ENCODE results near the gene ZNRF2. TPM values are rescaled to one million over a fixed set of nuclear protein-coding genes. Genes with fewer than 3 reads are reported as not detected.
A peak's percentile ranks its signal among the peaks of the same experiment; 100 is the strongest.

Gene ZNRF2
- total and polyA plus RNA-seq, 2 of the 13 experiments (the other 11 are each of a cell fraction or from before 2014, with no cell fraction given): 3.5 to 7.7 TPM

- peak; percentile 41 for TF ChIP-seq XRCC5 (optimal IDR thresholded peaks at IDR 0.05; ENCODE audit: low read length)
- no peak for TF ChIP-seq ZNF556 (CRISPR knock-in tag; IDR thresholded peaks at IDR 0.05; ENCODE audit: borderline replicate concordance)
- TF ChIP-seq ZBTB7A (CRISPR knock-in tag; IDR thresholded peaks at IDR 0.05): no peak
- TF ChIP-seq SMAD1 (CRISPR knock-in tag; IDR thresholded peaks at IDR 0.05; ENCODE audit: borderline replicate concordance, low read depth): no peak
- no peak for TF ChIP-seq YY1 (IDR thresholded peaks at IDR 0.05; ENCODE audit: insufficient read depth, insufficient replicate concordance, low read depth, low read length)
- TF ChIP-seq CAMTA2 (CRISPR knock-in tag; IDR thresholded peaks at IDR 0.05; ENCODE audit: borderline replicate concordance): no peak
- TF ChIP-seq, protein P1, sequence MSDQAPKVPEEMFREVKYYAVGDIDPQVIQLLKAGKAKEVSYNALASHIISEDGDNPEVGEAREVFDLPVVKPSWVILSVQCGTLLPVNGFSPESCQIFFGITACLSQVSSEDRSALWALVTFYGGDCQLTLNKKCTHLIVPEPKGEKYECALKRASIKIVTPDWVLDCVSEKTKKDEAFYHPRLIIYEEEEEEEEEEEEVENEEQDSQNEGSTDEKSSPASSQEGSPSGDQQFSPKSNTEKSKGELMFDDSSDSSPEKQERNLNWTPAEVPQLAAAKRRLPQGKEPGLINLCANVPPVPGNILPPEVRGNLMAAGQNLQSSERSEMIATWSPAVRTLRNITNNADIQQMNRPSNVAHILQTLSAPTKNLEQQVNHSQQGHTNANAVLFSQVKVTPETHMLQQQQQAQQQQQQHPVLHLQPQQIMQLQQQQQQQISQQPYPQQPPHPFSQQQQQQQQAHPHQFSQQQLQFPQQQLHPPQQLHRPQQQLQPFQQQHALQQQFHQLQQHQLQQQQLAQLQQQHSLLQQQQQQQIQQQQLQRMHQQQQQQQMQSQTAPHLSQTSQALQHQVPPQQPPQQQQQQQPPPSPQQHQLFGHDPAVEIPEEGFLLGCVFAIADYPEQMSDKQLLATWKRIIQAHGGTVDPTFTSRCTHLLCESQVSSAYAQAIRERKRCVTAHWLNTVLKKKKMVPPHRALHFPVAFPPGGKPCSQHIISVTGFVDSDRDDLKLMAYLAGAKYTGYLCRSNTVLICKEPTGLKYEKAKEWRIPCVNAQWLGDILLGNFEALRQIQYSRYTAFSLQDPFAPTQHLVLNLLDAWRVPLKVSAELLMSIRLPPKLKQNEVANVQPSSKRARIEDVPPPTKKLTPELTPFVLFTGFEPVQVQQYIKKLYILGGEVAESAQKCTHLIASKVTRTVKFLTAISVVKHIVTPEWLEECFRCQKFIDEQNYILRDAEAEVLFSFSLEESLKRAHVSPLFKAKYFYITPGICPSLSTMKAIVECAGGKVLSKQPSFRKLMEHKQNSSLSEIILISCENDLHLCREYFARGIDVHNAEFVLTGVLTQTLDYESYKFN (CRISPR knock-in tag; conservative IDR thresholded peaks at IDR 0.05): peak; percentile 97
- TF ChIP-seq TSC22D2 (CRISPR knock-in tag; IDR thresholded peaks at IDR 0.05; ENCODE audit: borderline replicate concordance): no peak
- TF ChIP-seq FOXA3 (CRISPR knock-in tag; IDR thresholded peaks at IDR 0.05): peak; percentile 74
- peak; percentile 72 for TF ChIP-seq ATF3 (CRISPR knock-in tag; IDR thresholded peaks at IDR 0.05)
- TF ChIP-seq ZNF746 (CRISPR knock-in tag; IDR thresholded peaks at IDR 0.05): no peak
- no peak for TF ChIP-seq NFRKB (IDR thresholded peaks at IDR 0.05)
- TF ChIP-seq IKZF4 (CRISPR knock-in tag; IDR thresholded peaks at IDR 0.05; ENCODE audit: borderline replicate concordance, low read depth, not compliant biosample characterization): no peak
- TF ChIP-seq ZNF607 (CRISPR knock-in tag; IDR thresholded peaks at IDR 0.05; ENCODE audit: borderline replicate concordance): no peak
- peak; percentile 99 for TF ChIP-seq RCOR2 (CRISPR knock-in tag; IDR thresholded peaks at IDR 0.05)
- TF ChIP-seq LCORL (IDR thresholded peaks at IDR 0.05): peak; percentile 81
- no peak for TF ChIP-seq LCORL (CRISPR knock-in tag; IDR thresholded peaks at IDR 0.05)
- TF ChIP-seq ZNF615 (CRISPR knock-in tag; IDR thresholded peaks at IDR 0.05; ENCODE audit: borderline replicate concordance): 0 out of 2 replicates have a peak, but pooled peaks have one; percentile 38
- TF ChIP-seq, protein P2, sequence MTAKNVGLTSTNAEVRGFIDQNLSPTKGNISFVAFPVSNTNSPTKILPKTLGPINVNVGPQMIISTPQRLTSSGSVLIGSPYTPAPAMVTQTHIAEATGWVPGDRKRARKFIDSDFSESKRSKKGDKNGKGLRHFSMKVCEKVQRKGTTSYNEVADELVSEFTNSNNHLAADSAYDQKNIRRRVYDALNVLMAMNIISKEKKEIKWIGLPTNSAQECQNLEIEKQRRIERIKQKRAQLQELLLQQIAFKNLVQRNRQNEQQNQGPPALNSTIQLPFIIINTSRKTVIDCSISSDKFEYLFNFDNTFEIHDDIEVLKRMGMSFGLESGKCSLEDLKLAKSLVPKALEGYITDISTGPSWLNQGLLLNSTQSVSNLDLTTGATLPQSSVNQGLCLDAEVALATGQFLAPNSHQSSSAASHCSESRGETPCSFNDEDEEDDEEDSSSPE (CRISPR knock-in tag; IDR thresholded peaks at IDR 0.05): peak; percentile 21; the same call in 1 of the 2 replicates
- no peak for TF ChIP-seq BORCS8-MEF2B (CRISPR knock-in tag; IDR thresholded peaks at IDR 0.05)
- 0 out of 2 replicates have a peak, but pooled peaks have one; percentile 40 for TF ChIP-seq ZNF136 (CRISPR knock-in tag; IDR thresholded peaks at IDR 0.05; ENCODE audit: low read depth)
- TF ChIP-seq ZNF225 (CRISPR knock-in tag; IDR thresholded peaks at IDR 0.05): no peak
- peak; percentile 36; the same call in 1 of the 2 replicates for TF ChIP-seq CBX5 (CRISPR knock-in tag; IDR thresholded peaks at IDR 0.05; ENCODE audit: borderline replicate concordance)
- TF ChIP-seq SRY (CRISPR knock-in tag; IDR thresholded peaks at IDR 0.05): no peak
- peak; percentile 56; the same call in 1 of the 2 replicates for TF ChIP-seq NFE2 (CRISPR knock-in tag; IDR thresholded peaks at IDR 0.05)
- TF ChIP-seq PAX8 (CRISPR knock-in tag; IDR thresholded peaks at IDR 0.05; ENCODE audit: borderline replicate concordance): no peak
Observed at GRCh38 chr7:30255064-30255769, 29.2 kb upstream of the ZNRF2 start (continued).

Data from HepG2 (cell line).